Stimulated activated naive CD4-positive, alpha-beta T cell (primary cell): ENCODE results near the gene CDKAL1.

Experiments
- DNase-seq, 6 experiments: peaks; one replicate each; lab custom pipeline; 2025; lab: John Stamatoyannopoulos, UW

The CDKAL1 gene

DNA sequence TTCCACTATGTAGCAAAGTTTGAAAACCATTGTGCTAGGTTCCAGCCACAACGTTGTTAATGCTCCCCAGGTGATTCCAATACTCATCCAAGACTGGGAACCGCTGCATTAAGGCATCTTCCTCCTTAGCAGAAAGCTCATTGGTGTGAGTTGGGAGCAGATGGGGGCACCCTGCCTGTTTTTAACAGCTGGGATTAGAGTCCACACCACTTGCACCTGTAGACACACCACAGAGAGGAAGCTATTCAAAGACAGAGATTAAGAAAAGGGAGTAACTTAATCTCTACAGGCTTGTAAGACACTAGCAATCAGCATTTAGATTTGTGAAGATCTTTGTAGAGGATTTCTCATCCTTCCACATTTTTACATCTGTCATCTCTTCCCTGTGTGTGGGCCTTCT is 725.4 kb downstream of the CDKAL1 start:
- DNase-seq, result no peak

DNA sequence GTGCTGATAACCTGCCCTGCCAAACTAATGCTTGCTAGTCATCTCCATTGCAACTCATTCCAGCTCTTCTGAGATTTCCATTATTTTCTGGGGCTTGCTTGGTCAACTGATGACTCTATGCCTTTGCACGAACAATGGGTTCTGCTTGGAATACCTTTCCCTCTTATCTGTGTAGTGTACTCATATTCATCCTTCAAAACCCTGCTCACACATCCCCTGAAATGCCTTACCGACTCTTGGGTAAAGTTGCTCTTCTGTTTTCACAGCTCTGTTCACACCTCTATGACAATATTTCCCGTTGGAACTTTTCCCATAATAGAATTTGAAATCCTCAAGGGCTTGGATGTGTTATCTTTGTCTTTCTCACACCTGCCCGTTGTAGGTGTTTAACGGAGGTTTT is 728.2 kb downstream of the CDKAL1 start:
- DNase-seq, result no peak

- DNase-seq, result no peak
Measured at GRCh38 chr6:21263531-21264287, 729.5 kb downstream of the CDKAL1 start.

DNA sequence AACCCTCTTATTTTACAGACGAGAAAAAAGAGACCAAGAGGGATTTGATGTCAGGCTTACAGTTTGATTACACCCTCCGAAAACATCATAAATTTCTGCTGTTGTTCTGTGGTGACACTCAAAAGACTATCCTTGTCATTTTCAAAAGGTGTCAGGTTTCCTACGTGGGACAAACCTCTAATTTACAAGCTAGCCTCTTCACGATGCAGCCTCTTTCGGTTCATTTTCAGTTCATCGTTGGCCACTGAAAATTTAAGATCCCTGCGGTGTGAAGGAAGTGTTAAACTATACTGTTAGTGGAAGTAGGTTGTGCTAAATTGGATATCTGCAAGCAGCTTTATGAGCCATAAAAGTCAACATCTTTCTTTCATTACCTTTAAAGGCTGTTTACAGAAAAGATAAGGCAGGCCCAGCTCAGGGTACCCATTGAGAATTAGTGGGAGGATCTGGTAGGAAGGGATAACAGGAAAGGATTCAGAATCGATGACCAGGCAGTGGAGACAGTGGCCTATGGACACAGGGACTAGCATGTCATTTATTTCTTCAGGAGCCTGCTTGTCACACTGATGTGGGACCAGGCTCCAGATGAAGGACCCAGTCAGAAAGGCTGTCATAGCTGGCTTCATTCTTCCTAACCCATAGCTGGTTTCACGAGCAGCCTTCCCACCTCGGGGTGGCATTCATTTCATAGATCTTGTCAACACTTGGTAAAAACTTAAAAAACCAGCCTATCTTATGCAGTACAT is 730.2 kb downstream of the CDKAL1 start:
- DNase-seq, result no peak

DNA sequence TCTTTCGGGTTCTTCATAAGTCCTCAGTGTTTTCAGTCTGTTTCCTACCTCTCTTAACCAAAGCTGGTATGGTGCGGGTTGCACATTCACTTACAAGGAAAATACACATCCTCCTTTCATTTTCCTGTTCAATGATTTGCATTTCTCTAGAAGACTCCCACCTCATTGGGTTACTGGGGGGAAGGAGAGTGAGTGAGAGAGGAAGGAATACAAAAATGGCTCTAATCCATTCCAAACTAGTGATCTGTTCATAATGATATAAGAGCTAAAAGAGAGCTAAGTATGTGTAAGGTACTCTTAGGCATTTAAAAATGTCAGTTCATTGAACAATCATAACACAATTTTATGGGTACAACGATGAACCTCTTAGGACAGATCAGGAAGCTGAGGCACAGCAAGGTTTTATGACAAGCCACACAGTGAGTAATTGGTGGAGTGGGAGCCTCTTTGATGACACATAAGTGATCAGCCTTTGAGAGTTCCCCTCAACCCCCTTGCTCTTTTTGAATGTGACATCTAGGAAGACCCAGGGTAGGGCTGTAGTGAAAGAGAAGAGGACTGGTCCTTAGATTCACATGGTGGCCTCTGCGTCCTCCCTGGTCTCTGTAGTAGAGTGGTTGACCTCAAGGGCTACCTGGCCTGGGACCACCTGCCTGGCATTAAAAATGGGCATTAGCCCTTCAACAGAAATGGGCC is 730.9 kb downstream of the CDKAL1 start:
- DNase-seq, result no peak

DNA sequence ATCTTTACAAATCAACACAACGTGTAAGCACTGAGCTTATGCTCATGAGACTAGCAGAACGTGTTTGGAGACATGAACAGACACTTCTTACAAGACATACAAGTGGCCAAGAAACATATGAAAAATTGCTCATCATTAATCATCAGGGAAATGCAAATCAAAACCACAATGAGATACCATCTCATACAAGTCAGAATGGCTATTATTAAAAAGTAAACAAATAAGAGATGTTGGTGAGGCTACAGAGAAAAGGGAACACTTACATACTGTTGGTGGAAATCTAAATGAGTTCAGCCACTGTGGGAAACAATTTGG is 731.4 kb downstream of the CDKAL1 start:
- no peak for DNase-seq

GRCh38 chr6:21270636-21271201 is 736.5 kb downstream of the CDKAL1 start:
- no peak for DNase-seq

- DNase-seq, result no peak
Measured at GRCh38 chr6:21271428-21272155, 737.3 kb downstream of the CDKAL1 start.

GRCh38 chr6:21273451-21273850 is 739.2 kb downstream of the CDKAL1 start:
- no peak for DNase-seq

- DNase-seq, result no peak
Measured at GRCh38 chr6:21274851-21275250, 740.6 kb downstream of the CDKAL1 start.

GRCh38 chr6:21277601-21278374 is 743.5 kb downstream of the CDKAL1 start:
- DNase-seq, result no peak

DNA sequence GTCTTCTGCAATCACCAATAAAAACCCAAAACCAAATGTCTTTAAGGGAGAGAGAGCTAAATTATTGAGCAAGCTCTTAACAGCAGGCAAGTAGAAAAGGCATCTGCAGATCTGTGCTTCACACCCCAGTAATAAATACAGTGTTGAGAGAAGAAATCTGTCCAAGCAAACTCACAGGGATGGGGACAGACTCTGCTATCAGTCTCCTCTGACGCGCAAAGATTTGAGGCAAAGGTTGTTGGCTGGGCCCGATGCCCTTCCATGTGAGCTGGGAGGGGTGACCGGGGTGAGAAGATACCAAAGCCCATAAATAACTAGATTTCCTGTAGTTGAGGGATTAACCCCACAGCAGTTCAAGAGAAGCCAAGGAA is 744.1 kb downstream of the CDKAL1 start:
- no peak for DNase-seq

GRCh38 chr6:21279619-21280018 is 745.4 kb downstream of the CDKAL1 start:
- no peak for DNase-seq

DNA sequence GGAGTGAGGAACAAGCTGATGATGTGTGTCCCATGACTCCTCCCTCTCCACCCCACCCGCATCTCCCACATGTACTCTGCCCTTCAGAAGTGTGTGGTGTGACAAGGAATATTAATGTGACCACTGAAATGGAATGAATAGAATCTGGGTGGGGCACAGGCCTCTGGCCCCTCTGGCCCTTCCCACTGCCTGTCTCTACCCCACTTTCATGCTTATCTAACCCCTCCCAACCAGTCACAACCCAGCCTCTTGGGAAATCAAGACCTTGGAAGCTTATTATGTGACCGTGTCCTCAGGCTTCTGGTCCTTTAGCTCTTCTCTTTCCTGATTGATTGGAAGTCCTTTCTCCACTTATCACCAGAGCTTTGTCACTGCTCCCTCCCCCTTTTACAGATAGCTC is 747.1 kb downstream of the CDKAL1 start:
- DNase-seq, result no peak
